ENCODE data around the gene WDR6.
A peak's percentile ranks its signal among the peaks of the same experiment; 100 is the strongest.

- peak; percentile 35 for TF ChIP-seq POLR2A (IDR thresholded peaks at IDR 0.05; ENCODE audit: low read length)
- no peak for TF ChIP-seq GATA1 (IDR thresholded peaks at IDR 0.05; ENCODE audit: low read depth, low read length)
Observed at GRCh38 chr3:49025793-49026520, 18.8 kb downstream of the WDR6 start.
